GM23248 (cell line): Measurements from ENCODE around the gene TMEM190.

Experiments
- EZH2 ChIP-seq: fragments of 200-600 bp; sonication (generic); IDR thresholded peaks from 2 replicates; pipeline ENCODE4 v1.6.1; 2018; ENCODE audit warnings: antibody characterized with exemption, mild to moderate bottlenecking; ENCODE audit not compliant: insufficient read depth, poor library complexity, severe bottlenecking
- EZH2phosphoT487 ChIP-seq: fragments of 200-600 bp; sonication (generic); IDR thresholded peaks from 2 replicates; pipeline ENCODE4 v1.6.1; 2018; ENCODE audit warnings: antibody characterized with exemption, moderate library complexity, mild to moderate bottlenecking, low read depth; ENCODE audit not compliant: insufficient read depth

DNA sequence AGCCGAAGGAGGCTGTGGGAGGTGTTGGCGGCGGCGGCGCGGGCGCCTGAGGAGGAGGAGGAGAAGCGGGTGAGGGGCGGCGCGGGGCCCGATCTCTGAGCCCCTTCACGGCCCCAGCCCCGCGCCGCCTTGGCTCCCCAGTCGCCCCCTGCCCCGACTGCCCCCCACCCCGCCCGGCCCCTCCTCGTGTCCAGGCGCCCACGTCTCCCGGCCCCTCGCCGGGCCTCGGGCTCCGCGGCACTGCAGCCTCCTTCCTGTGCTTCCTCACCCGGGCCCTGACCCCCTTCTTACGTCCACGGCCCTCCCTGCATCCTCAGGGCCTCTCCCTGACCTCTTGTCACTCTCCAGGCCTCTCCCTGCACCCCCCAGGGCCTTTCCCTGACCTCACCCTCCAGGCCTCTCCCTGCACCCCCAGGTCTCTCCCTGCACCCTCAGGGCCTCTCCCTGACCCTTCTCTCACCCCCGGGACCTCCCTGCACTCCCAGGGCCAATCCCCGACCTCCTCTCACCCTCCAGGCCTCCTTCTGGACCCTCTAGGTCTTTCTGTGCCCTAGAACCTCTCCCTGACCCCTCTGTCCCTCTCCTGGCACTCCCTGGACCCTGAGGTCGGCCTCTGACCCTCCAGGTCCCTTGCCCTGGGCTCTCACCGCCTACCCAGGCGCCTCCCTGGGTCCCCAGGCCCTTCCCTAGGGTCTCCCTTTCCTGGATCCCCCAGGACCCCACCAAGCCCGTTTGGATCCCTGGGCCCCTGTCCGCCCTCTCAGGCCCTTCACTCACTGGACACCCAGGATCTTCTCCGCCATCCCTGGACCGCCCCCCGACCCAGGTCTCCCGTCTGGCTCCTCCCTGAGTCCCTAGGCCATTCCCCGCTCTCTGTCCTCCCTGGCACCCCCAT lies 36.5 kb upstream of the TMEM190 start:
- TF ChIP-seq EZH2 = no peak
- TF ChIP-seq EZH2phosphoT487 = no peak
